MCF 10A (cell line): ENCODE results near the gene C3orf70. TPM values are rescaled to one million over a fixed set of nuclear protein-coding genes. Genes with fewer than 3 reads are reported as not detected.

Experiments used
- BruUV-seq: library from RNA; stranded (reverse); fragments of 400-500 nt; replicated peaks from 2 replicates; lab custom pipeline; 2021; lab: Mats Ljungman, UMichigan
- CTCF ChIA-PET: fragments of 300-600 bp; sonication (Branson Sonifier 250); formaldehyde crosslinking; extraction: SDS; loops from one replicate; lab custom pipeline; 2021; ENCODE audit warnings: antibody characterized with exemption, inconsistent platforms; lab: Yijun Ruan, JAX
- POLR2A ChIA-PET: fragments of 300-600, 350-650 bp; sonication (Branson Sonifier 250); formaldehyde crosslinking; extraction: SDS; loops from one replicate; lab custom pipeline; 2020; ENCODE audit warnings: antibody characterized with exemption, inconsistent platforms; lab: Yijun Ruan, JAX
- DNase-seq: peaks from one replicate; pipeline ENCODE4 v3.0.0-alpha.2; 2018; ENCODE audit not compliant: unreplicated experiment
- H3K27ac Mint-ChIP-seq: one replicate; pipeline ENCODE4 v1.8.0; 2022; ENCODE audit warnings: mild to moderate bottlenecking, low read depth, mixed read lengths; ENCODE audit not compliant: unreplicated experiment
- H3K27me3 Mint-ChIP-seq: one replicate; pipeline ENCODE4 v1.8.0; 2022; ENCODE audit warnings: mixed read lengths; ENCODE audit not compliant: insufficient read depth, unreplicated experiment
- H3K36me3 Mint-ChIP-seq: one replicate; pipeline ENCODE4 v1.8.0; 2022; ENCODE audit warnings: mild to moderate bottlenecking, moderate library complexity, mixed read lengths; ENCODE audit not compliant: insufficient read depth, unreplicated experiment
- H3K4me1 Mint-ChIP-seq: one replicate; pipeline ENCODE4 v1.8.0; 2022; ENCODE audit warnings: mixed read lengths; ENCODE audit not compliant: insufficient read depth, unreplicated experiment
- H3K4me3 Mint-ChIP-seq: one replicate; pipeline ENCODE4 v1.8.0; 2022; ENCODE audit warnings: mild to moderate bottlenecking, moderate library complexity, mixed read lengths; ENCODE audit not compliant: unreplicated experiment
- H3K9me3 Mint-ChIP-seq: one replicate; pipeline ENCODE4 v1.8.0; 2022; ENCODE audit warnings: mixed read lengths; ENCODE audit not compliant: unreplicated experiment
- intact Hi-C: fragments of 100-400 bp; cut with micrococcal nuclease; formaldehyde crosslinking; loops from 2 replicates; pipeline ENCODE4 v1.14.1; 2022
- total RNA-seq: library from RNA; stranded (reverse); gene quantifications from 2 replicates; pipeline ENCODE4 v1.2.3, GENCODE V29; 2022
- TF ChIP-seq, protein P1 (sequence below): fragments of 200-600 bp; IDR thresholded peaks from one replicate; pipeline ENCODE4 v1.8.0; 2022; ENCODE audit warnings: antibody characterized with exemption, mild to moderate bottlenecking; ENCODE audit not compliant: unreplicated experiment

C3orf70 gene
- total RNA-seq, 1 experiment from 2014 or later = not detected

DNA sequence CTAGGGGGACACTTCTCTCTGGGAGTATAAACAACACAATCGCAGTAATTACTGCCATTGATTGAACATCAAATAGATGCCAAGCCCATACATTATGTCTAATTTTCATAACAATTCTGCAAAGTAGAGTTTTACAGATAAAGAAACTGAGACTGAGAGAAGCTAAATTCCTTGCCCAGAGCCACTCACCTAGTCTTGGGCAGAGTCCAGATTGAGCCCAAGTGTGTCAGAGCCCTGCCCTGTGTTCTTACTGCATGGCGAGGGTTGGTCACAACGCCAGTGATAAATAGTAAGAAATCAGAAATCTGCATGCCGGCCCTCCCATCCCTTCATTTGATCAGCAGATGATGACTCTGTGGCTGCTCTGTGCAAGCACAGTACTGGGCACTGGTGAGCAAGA, 106.3 kb downstream of the C3orf70 start:
- no peak for DNase-seq
- Mint-ChIP-seq H3K27me3 (no peaks in the 10 kb centered on the region), H3K4me3 (no peak overlapping the region), H3K27ac (no peak overlapping the region), H3K4me1 (peaks cover 19% of the 10 kb centered on the region), H3K36me3 (peaks cover 7% of the 10 kb centered on the region), H3K9me3 (no peaks in the 10 kb centered on the region)
- ChIA-PET POLR2A (no interaction called here), CTCF (interaction anchor here (0.6 kb wide), 1 partner anchor 1496 kb away, joined by 3 read pairs; no protein-coding TSS in a partner anchor)
- intact Hi-C loops = no loop called here
- BruUV-seq = no TSS peak
- TF ChIP-seq, protein P1, sequence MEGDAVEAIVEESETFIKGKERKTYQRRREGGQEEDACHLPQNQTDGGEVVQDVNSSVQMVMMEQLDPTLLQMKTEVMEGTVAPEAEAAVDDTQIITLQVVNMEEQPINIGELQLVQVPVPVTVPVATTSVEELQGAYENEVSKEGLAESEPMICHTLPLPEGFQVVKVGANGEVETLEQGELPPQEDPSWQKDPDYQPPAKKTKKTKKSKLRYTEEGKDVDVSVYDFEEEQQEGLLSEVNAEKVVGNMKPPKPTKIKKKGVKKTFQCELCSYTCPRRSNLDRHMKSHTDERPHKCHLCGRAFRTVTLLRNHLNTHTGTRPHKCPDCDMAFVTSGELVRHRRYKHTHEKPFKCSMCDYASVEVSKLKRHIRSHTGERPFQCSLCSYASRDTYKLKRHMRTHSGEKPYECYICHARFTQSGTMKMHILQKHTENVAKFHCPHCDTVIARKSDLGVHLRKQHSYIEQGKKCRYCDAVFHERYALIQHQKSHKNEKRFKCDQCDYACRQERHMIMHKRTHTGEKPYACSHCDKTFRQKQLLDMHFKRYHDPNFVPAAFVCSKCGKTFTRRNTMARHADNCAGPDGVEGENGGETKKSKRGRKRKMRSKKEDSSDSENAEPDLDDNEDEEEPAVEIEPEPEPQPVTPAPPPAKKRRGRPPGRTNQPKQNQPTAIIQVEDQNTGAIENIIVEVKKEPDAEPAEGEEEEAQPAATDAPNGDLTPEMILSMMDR = no peak

DNA sequence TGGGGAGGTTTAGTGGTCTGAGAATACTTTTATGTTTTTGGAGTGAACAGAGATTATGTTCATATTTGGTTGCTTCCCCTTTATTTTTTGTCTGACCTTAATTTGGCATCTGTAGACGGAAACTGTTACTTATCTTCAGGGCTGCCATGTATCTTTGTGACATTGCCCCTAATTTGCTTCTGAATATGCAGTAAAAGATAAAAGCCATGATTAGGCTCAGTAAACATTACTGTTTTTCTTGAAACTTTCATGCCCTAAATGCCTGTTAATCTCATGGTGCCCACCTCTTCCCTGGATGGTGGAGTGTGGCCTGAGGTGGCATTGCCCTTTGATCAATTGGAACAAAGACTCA, 106.7 kb downstream of the C3orf70 start:
- TF ChIP-seq, protein P1 = no peak
- no peak for DNase-seq
- H3K27ac Mint-ChIP-seq = peak overlapping the region; percentile 39
- no peak overlapping the region for H3K4me3 Mint-ChIP-seq
- peaks cover 19% of the 10 kb centered on the region for H3K4me1 Mint-ChIP-seq
- intact Hi-C loops = no loop called here
- H3K27me3 Mint-ChIP-seq = no peaks in the 10 kb centered on the region
- POLR2A ChIA-PET = no interaction called here
- peaks cover 5% of the 10 kb centered on the region for H3K36me3 Mint-ChIP-seq
- no TSS peak for BruUV-seq
- CTCF ChIA-PET = interaction anchor here (0.6 kb wide), 1 partner anchor 1496 kb away, joined by 3 read pairs; no protein-coding TSS in a partner anchor
- no peaks in the 10 kb centered on the region for H3K9me3 Mint-ChIP-seq

DNA sequence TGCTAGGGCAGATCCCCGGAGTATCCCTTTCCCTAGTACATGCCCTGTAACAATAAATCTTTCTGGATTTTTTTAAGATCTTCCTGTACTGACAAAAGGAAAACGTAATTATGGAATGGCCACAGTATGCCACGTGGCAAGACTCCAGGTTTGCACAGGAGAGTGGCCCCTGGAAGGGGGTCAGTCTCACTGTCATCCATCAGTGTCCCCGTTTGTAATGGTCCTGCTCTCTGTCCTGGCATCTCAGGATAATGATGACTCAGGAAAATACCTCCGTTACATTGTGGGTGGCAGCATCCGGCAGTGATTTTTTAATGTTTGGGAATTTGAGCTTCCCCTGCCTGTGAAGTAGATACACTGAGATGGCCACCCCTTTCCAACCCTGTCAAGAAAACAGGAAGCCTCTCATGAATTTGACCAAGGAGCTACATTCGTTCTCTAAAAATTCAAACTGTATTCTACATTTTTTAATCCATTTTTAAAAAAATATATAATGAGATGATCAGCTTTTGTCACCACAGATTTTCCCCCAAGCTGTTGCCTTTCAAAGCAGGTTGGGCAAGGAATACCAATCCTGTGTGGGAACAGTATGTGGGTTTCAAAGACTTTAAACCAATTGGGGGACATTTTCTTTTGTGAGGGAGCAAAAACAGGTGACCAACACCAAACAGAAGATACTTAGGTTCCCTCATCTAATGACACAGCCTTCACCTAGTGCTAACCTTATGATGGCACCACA, 110.4 kb downstream of the C3orf70 start:
- ChIA-PET POLR2A (no interaction called here), CTCF (interaction anchor here (0.6 to 1.0 kb wide), 2 partner anchors 43 to 136 kb away, joined by 3 read pairs; no protein-coding TSS in a partner anchor)
- H3K27ac Mint-ChIP-seq = no peak overlapping the region
- TF ChIP-seq, protein P1 = no peak
- no peaks in the 10 kb centered on the region for H3K36me3 Mint-ChIP-seq
- no peaks in the 10 kb centered on the region for H3K27me3 Mint-ChIP-seq
- H3K4me3 Mint-ChIP-seq = no peak overlapping the region
- H3K4me1 Mint-ChIP-seq = peaks cover 19% of the 10 kb centered on the region
- no TSS peak for BruUV-seq
- H3K9me3 Mint-ChIP-seq = peaks cover 3% of the 10 kb centered on the region
- DNase-seq = no peak
- intact Hi-C loops = no loop called here

DNA sequence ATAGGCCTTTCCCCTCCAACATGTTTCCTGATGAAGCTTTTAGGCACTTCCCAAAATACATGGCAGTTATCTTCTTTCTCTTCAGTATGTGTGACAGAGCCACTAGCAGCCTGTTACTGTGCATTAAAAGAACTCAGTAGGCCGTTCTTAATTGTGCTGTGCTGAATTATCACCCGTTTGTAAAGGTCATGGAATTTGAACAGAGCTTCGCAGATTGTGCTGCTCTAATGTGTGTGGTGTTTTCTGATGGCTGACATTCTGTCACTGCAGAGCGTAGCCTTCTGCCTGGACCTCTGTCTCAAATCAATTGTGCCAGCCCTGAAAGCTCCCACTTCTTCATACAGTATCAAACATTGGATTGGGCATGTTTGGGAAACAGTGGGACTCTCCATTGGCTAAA, 111.3 kb downstream of the C3orf70 start:
- TF ChIP-seq, protein P1 = no peak
- no peak for DNase-seq
- Mint-ChIP-seq H3K27me3 (no peaks in the 10 kb centered on the region), H3K9me3 (peaks cover 7% of the 10 kb centered on the region), H3K4me1 (peaks cover 19% of the 10 kb centered on the region), H3K4me3 (no peak overlapping the region), H3K36me3 (no peaks in the 10 kb centered on the region), H3K27ac (no peak overlapping the region)
- BruUV-seq = no TSS peak
- CTCF ChIA-PET = interaction anchor here (1.0 kb wide), 1 partner anchor 137 kb away, joined by 3 read pairs; no protein-coding TSS in a partner anchor
- intact Hi-C loops = no loop called here
- POLR2A ChIA-PET = no interaction called here
